GM10266 (cell line): ENCODE data around the gene ZNF488.

Experiments used
- DNase-seq: peaks from one replicate; pipeline ENCODE4 v3.0.0; 2012; ENCODE audit errors: extremely low spot score
- CTCF ChIP-seq: IDR thresholded peaks from 2 replicates; pipeline ENCODE4 v1.5.1; 2012; ENCODE audit warnings: mild to moderate bottlenecking, low read depth; ENCODE audit not compliant: control insufficient read depth, insufficient read depth; ENCODE audit errors: missing control alignments

ZNF488 gene

GRCh38 chr10:47331491-47331890, 52.6 kb downstream of the ZNF488 start:
- no peak for DNase-seq
- no peak for TF ChIP-seq CTCF

- no peak for DNase-seq
- no peak for TF ChIP-seq CTCF
Measured at GRCh38 chr10:47330804-47331203, 53.3 kb downstream of the ZNF488 start.

- no peak for TF ChIP-seq CTCF
Measured at GRCh38 chr10:47330366-47330765, 53.7 kb downstream of the ZNF488 start.

GRCh38 chr10:47329855-47330254, 54.2 kb downstream of the ZNF488 start:
- no peak for DNase-seq
- TF ChIP-seq CTCF = no peak

More at GRCh38 chr10:47330366-47330765, 53.7 kb downstream of the ZNF488 start:
- no peak for DNase-seq

- no peak for DNase-seq
- TF ChIP-seq CTCF = no peak
Measured at GRCh38 chr10:47326927-47327330, 57.2 kb downstream of the ZNF488 start.

GRCh38 chr10:47326306-47326926, 57.7 kb downstream of the ZNF488 start:
- DNase-seq = no peak
- TF ChIP-seq CTCF = no peak

GRCh38 chr10:47325303-47326291, 58.5 kb downstream of the ZNF488 start:
- DNase-seq = no peak
- TF ChIP-seq CTCF = no peak
